ENCODE data around the gene IRF5. TPM values are rescaled to one million over a fixed set of nuclear protein-coding genes. Genes with fewer than 3 reads are reported as not detected.
A peak's percentile ranks its signal among the peaks of the same experiment; 100 is the strongest.

The IRF5 gene
- total RNA-seq, 1 donor from 2014 or later: 0.37 TPM

- no peaks in the 10 kb centered on the region for H3K9me3 Mint-ChIP-seq (ENCODE audit: low read depth)
- peaks cover 54% of the 10 kb centered on the region for H3K27me3 Mint-ChIP-seq (ENCODE audit: low read depth)
- no peaks in the 10 kb centered on the region for H3K36me3 Mint-ChIP-seq (ENCODE audit: low read depth)
- DNase-seq (ENCODE audit: low spot score): no peak
- no peak for TF ChIP-seq CTCF (IDR thresholded peaks at IDR 0.05)
- no peak overlapping the region for H3K27ac Mint-ChIP-seq (ENCODE audit: unreplicated experiment)
- H3K4me3 Mint-ChIP-seq (ENCODE audit: unreplicated experiment): no peak overlapping the region
- H3K4me1 Mint-ChIP-seq (ENCODE audit: low read depth): peaks cover 3% of the 10 kb centered on the region
These were observed 18.5 kb upstream of the IRF5 start for GRCh38 chr7:128919241-128919640.

GRCh38 chr7:128919881-128920799, 17.6 kb upstream of the IRF5 start:
- Mint-ChIP-seq H3K27ac (ENCODE audit: unreplicated experiment) (no peak overlapping the region), H3K4me1 (ENCODE audit: low read depth) (peaks cover 3% of the 10 kb centered on the region), H3K9me3 (ENCODE audit: low read depth) (no peaks in the 10 kb centered on the region), H3K36me3 (ENCODE audit: low read depth) (no peaks in the 10 kb centered on the region), H3K27me3 (ENCODE audit: low read depth) (peaks cover 60% of the 10 kb centered on the region), H3K4me3 (ENCODE audit: unreplicated experiment) (no peak overlapping the region)
- TF ChIP-seq CTCF (IDR thresholded peaks at IDR 0.05): peak; percentile 56
- no peak for DNase-seq (ENCODE audit: low spot score)

DNA sequence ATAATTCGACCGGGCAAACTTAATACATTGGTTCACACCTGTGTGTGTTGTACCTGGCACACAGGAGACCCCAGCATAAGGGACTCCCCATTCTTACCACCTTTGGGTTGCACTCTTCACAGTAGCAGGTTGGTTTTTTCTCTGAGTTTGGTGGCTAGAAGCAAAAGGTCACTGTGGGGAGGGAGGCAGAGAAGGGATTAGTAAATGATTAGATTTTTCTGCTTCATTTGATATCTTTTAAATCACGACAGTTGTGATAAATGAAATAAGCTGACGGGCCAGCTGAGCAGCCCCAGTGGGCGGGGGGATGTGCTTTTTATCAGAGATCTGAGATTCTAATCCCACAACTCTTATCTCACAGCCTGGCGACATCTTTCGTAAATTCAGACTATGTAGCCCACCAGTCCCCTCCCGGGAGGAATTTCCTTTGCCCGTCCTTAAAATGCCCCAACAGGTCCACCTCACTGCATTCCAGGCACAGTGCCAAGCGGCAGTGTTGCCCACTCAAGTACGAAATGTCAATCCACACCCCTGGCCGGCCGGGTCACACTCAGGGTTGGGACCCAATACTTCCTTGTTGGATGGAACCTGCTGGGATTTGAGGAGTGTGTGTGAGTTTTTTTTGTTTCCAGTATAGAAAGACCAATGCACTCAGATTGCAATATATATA, 16.7 kb upstream of the IRF5 start:
- no peak for TF ChIP-seq CTCF (IDR thresholded peaks at IDR 0.05)
- Mint-ChIP-seq H3K4me3 (ENCODE audit: unreplicated experiment) (no peak overlapping the region), H3K4me1 (ENCODE audit: low read depth) (peaks cover 3% of the 10 kb centered on the region), H3K27ac (ENCODE audit: unreplicated experiment) (no peak overlapping the region), H3K36me3 (ENCODE audit: low read depth) (no peaks in the 10 kb centered on the region), H3K9me3 (ENCODE audit: low read depth) (no peaks in the 10 kb centered on the region), H3K27me3 (ENCODE audit: low read depth) (peaks cover 57% of the 10 kb centered on the region)
- no peak for DNase-seq (ENCODE audit: low spot score)

GRCh38 chr7:128921866-128922440, 15.8 kb upstream of the IRF5 start:
- no peak for DNase-seq (ENCODE audit: low spot score)
- Mint-ChIP-seq H3K9me3 (ENCODE audit: low read depth) (no peaks in the 10 kb centered on the region), H3K4me3 (ENCODE audit: unreplicated experiment) (no peak overlapping the region), H3K27ac (ENCODE audit: unreplicated experiment) (no peak overlapping the region), H3K36me3 (ENCODE audit: low read depth) (no peaks in the 10 kb centered on the region), H3K4me1 (ENCODE audit: low read depth) (peaks cover 3% of the 10 kb centered on the region), H3K27me3 (ENCODE audit: low read depth) (peaks cover 55% of the 10 kb centered on the region)
- TF ChIP-seq CTCF (IDR thresholded peaks at IDR 0.05): no peak
